HL-60 (cell line): ENCODE results near the gene CCT4.
"Not testable (repeated sequence)": the region's sequence is repeated elsewhere in the genome, so short reads cannot be mapped to it uniquely, and the experiment has no call there.

Source experiments
- DNase-seq, 2 experiments: peaks; one replicate each; pipeline ENCODE4 v3.0.0-alpha.2; 2010 to 2020; ENCODE audit warnings: low read depth in 1 of 2, low spot score in 1 of 2
- H3K27ac ChIP-seq: fragments of 250-450 bp; sonication (Bioruptor Pico); replicated peaks from 2 replicates; pipeline ENCODE4 v1.5.1; 2020; ENCODE audit warnings: mild to moderate bottlenecking, moderate library complexity
- H3K27me3 ChIP-seq: fragments of 250-450 bp; sonication (Bioruptor Pico); 2 replicates; pipeline ENCODE4 v1.5.1; 2021; ENCODE audit warnings: mild to moderate bottlenecking, moderate library complexity; ENCODE audit not compliant: insufficient read depth, poor library complexity, severe bottlenecking
- H3K4me3 ChIP-seq: replicated peaks from 2 replicates; pipeline ENCODE4 v1.5.1; 2011; ENCODE audit warnings: mild to moderate bottlenecking, control low read depth, low read length; ENCODE audit not compliant: insufficient read depth
- GABPA ChIP-seq: IDR thresholded peaks from 2 replicates; pipeline ENCODE4 v1.6.1; 2012; ENCODE audit warnings: low read depth
- POLR2AphosphoS5 ChIP-seq: IDR thresholded peaks from 2 replicates; pipeline ENCODE4 v1.6.1; 2012; ENCODE audit warnings: low read depth
- SPI1 ChIP-seq: IDR thresholded peaks from 2 replicates; pipeline ENCODE4 v1.6.1; 2012; ENCODE audit warnings: low read depth, mild to moderate bottlenecking, borderline replicate concordance
- TF ChIP-seq, protein P1 (sequence below): IDR thresholded peaks from 2 replicates; pipeline ENCODE4 v1.6.1; 2012; ENCODE audit warnings: low read depth; ENCODE audit not compliant: insufficient replicate concordance
- TF ChIP-seq, protein P2 (sequence below): IDR thresholded peaks from one replicate; pipeline ENCODE4 v1.5.1; 2011; ENCODE audit warnings: low read length, control low read depth, inconsistent platforms; ENCODE audit not compliant: insufficient read depth

CCT4 gene

DNA sequence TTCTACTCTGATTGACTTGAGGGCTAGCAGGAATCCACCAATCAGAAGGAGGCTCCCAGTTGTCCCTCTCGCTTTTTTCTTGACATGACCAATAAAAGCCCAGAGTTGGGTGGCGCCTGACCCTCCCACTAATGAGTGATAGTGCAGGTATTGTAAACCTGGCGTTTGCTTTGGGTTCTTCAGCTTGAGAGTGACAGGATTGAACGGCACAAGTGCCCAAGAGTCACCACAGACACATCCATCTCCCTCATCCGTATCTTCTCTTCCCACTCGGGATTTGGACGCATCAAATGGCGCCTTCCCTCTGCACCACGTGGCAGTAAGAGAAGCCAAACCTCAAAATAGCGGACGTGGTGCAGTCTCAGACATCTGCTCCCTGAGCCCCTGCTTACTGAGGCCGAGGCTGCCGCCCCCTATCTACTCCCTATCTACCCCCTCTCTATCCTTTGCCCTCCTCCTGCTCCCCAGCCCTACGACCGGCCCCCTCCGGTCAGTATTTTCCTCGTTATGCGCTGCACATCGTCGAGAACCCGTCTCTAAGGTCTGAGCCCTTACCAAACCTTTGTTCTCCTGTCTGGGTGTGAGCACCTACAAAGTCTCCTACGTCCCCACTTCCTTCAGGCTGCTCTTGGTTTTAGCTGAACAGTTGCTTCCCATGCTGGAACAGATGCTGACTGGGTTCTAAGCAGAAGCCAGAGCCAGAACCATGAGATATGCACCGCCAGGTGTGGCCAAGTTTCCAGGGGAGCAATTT is 33.7 kb downstream of the CCT4 start:
- peak; percentile 91 to 96 for DNase-seq
- peak overlapping the region; percentile 96 for H3K4me3 ChIP-seq
- peak; percentile 81 for TF ChIP-seq POLR2AphosphoS5
- no peak for TF ChIP-seq GABPA
- H3K27ac ChIP-seq = peak overlapping the region; percentile 73
- H3K27me3 ChIP-seq = no peaks in the 10 kb centered on the region

DNA sequence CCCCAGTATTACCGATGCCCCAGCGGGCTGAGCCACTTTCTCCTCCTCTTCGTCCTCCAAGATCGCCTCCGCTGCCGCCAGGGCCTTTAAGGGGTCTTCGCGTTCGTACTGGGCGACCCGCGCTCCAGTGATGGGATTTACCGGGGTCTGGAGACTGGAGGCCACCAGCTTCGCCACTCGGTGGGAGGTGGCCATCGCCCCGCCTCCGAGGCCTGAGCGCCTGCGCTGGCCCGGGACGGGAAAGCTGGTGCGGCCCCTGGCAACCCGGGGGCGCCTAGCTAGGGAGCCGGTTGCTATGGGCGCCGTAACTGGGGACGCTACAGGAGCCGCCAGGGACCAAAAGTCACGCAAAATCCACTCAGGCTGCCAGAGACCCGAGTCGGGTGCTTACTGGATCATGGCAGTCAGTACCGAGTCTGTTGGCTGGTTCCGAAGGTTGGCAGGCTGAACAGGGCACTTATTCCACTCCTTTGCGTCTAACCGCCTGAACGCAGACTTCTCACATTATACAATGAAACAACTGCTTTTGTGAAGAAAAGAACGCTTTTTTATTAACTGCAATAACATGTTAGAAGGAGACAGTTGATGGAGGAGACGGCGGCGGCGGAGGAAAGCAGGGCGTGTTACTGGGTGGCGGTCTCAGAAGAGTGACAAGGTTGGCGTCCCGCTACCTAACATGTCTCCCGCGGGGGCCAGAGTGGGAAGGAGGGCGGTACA is 34.5 kb downstream of the CCT4 start, which contains the start of gene FAM161A:
FAM161A (minus strand) TSS at position 214 of the 717 bp plus-strand sequence; CDS start at position 195, 19 bp downstream.
- no peak for TF ChIP-seq GABPA
- no peak for TF ChIP-seq SPI1
- TF ChIP-seq, protein P1, sequence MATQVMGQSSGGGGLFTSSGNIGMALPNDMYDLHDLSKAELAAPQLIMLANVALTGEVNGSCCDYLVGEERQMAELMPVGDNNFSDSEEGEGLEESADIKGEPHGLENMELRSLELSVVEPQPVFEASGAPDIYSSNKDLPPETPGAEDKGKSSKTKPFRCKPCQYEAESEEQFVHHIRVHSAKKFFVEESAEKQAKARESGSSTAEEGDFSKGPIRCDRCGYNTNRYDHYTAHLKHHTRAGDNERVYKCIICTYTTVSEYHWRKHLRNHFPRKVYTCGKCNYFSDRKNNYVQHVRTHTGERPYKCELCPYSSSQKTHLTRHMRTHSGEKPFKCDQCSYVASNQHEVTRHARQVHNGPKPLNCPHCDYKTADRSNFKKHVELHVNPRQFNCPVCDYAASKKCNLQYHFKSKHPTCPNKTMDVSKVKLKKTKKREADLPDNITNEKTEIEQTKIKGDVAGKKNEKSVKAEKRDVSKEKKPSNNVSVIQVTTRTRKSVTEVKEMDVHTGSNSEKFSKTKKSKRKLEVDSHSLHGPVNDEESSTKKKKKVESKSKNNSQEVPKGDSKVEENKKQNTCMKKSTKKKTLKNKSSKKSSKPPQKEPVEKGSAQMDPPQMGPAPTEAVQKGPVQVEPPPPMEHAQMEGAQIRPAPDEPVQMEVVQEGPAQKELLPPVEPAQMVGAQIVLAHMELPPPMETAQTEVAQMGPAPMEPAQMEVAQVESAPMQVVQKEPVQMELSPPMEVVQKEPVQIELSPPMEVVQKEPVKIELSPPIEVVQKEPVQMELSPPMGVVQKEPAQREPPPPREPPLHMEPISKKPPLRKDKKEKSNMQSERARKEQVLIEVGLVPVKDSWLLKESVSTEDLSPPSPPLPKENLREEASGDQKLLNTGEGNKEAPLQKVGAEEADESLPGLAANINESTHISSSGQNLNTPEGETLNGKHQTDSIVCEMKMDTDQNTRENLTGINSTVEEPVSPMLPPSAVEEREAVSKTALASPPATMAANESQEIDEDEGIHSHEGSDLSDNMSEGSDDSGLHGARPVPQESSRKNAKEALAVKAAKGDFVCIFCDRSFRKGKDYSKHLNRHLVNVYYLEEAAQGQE = peak; percentile 5
- TF ChIP-seq POLR2AphosphoS5 = no peak
- TF ChIP-seq, protein P2, sequence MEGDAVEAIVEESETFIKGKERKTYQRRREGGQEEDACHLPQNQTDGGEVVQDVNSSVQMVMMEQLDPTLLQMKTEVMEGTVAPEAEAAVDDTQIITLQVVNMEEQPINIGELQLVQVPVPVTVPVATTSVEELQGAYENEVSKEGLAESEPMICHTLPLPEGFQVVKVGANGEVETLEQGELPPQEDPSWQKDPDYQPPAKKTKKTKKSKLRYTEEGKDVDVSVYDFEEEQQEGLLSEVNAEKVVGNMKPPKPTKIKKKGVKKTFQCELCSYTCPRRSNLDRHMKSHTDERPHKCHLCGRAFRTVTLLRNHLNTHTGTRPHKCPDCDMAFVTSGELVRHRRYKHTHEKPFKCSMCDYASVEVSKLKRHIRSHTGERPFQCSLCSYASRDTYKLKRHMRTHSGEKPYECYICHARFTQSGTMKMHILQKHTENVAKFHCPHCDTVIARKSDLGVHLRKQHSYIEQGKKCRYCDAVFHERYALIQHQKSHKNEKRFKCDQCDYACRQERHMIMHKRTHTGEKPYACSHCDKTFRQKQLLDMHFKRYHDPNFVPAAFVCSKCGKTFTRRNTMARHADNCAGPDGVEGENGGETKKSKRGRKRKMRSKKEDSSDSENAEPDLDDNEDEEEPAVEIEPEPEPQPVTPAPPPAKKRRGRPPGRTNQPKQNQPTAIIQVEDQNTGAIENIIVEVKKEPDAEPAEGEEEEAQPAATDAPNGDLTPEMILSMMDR = no peak
- Histone ChIP-seq H3K27me3 (no peaks in the 10 kb centered on the region), H3K27ac (peak within 1 kb of the TSS; percentile 73), H3K4me3 (peak within 1 kb of the TSS; percentile 96)
- peak; percentile 70 to 87 for DNase-seq

DNA sequence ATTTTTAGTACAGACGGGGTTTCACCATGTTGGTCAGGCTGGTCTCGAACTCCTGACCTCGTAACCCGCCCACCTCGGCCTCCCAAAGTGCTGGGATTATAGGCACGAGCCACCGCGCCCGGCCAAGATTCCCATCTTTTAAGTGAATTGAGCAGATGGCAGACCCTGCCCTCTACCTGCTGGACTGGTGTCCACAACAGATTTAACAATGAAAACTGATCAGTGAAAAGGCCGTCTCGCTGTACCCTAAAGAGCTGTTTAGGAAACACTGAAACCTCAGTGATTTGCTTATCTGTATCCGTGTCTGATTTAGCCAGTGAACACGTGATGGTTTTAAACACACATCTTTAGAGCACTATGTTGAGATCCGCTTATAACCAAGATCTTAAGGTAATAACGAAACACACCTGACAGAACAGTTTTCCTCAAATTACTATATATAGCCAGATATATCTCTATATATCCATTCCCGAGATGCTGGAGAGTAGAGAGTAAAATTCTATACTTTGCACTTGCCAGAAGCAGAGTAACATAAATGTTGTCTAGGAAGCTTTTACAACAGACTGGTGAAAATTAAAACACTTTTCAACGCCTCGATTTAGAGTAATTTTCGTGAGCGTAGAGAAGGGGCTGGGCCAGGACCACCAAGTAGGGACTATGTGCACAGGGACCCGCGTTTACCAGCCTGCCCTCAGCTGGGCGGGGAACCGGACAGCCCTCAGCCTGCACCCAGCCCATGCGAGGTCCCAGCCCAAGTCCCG is 35.2 kb downstream of the CCT4 start:
- Histone ChIP-seq H3K4me3 (peak overlapping the region; percentile 96), H3K27me3 (no peaks in the 10 kb centered on the region), H3K27ac (peak overlapping the region; percentile 73)
- TF ChIP-seq POLR2AphosphoS5 = no peak
- TF ChIP-seq, protein P1 = no peak
- no peak for TF ChIP-seq GABPA
- TF ChIP-seq, protein P2 = no peak
- TF ChIP-seq SPI1 = no peak
- no peak for DNase-seq

DNA sequence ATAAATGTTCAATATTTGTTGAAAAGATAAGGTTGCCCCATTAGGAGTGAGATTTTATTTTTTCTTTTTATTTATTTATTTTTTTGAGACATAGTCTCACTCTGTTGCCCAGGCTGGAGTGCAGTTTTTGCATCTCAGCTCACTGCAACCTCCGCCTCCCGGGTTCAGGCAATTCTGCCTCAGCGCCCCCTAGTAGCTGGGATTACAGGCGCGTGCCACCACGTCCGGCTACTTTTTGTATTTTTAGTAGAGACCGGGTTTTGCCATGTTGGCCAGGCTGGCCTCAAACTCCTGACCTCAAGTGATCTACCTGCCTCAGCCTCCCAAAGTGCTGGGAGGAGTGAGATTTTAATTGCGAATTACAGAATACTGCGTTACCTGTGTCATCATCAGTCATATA is 37.2 kb downstream of the CCT4 start:
- H3K4me3 ChIP-seq, H3K27me3 ChIP-seq, DNase-seq, H3K27ac ChIP-seq: not testable (repeated sequence)
